ENCODE data around the gene ICE2.

ICE2 gene

DNA sequence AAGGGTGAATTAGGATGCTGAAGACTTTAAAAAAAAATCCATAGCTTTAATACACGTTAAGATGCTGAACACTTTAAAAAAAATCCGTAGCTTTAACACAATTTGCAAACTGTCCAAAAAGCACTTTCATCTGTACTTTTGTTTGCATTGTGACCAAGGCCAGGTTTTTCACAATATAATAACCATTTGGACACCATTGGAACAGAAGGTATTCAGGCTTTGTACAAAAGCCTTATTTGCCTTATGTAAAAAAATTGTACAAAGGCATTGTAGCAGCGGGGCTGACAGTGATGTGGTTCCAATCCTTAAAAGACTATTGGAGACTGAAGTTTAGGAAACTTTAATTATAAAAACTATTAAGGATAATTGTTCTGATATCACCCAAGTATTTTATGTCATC is 15.2 kb upstream of the ICE2 start:
- no peak for DNase-seq

DNA sequence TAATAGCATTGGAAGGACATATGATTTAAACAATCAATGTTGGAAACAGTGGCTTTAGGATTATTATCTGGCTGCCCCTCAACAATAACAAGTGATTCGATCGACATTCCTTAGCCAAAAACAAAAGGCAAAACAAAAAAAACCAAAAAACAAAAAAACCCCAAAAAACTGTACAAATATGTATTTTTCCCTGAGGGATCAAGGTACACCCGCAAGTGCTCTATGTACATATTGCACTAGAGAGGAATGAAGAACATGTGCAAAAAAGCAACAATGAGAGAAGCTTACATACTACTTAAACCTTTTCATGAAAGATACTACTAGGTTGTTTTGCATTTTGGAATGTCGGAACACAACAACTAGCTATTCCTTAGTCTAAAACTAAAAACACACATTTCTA is 14.2 kb upstream of the ICE2 start:
- DNase-seq: no peak

DNA sequence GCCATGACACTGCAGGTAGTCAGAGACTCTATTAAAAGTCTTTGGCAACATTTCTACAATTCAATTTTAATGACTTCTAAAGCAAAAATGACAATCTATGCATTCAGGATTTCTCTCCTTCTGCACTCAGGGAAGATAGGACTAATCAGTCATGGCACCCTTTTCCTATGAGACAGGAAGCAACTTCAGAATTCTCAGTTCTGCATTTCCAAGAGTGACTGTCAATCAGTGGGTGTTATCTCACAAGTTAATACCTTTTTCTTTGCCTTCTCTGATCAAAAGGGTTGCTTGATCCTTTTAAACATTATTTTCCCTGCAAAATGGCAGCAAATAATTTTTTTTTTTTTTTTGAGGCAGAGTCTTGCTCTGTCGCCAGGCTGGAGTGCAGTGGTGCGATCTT is 7.8 kb upstream of the ICE2 start:
- DNase-seq: peak in 2 of 4 experiments; percentile 26 to 39

DNA sequence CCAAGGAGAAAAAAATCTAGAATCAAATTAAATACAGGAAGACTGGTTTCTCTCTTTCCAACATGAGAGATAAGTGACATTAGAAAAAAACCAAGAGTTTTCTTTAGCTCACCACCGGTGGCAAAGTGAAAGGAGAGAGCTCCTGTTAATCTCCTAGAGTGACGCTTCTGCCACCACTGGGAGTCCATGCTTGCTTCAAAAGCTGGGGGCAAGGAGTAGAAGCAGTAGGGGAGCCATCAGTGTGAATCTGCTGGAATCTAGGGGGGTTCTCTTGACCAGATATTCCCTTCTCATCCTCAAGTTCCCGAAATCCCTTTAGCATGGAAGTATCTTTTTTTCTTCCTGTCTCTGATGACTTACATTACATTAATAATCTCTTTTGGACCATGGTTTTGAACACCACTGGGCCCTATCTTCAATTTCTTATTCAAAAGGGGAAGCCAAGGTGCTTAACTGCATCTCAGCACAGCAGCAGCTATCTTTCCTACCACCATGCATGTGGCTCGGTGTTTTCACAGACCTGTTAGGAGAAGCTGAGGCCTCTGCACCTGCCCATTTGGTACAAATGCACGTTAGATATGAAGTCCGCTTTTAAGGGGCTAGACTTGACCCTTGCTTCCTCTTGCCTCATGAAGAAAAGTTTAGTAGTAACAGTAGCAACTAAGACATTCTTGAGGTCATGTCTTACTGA is 6.6 kb upstream of the ICE2 start:
- DNase-seq: no peak

DNA sequence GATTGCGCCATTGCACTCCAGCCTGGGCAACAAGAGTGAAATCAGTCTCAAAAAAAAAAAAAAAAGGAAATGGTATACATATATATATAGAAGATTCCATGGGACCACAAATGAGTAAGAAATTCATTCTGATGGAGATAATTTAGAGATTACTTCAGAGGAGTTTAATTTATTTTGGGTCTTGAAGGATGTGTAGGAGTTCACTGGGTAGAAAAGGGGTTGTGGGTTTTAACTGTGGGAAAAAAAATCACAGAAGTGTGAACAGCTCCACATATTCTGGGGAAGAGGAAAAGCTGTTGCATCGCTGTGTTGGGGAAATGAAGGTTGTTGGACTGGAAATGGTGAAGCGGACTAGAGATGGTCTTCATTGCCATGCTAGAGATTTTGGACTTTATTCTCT is 4.1 kb upstream of the ICE2 start:
- DNase-seq: no peak

DNA sequence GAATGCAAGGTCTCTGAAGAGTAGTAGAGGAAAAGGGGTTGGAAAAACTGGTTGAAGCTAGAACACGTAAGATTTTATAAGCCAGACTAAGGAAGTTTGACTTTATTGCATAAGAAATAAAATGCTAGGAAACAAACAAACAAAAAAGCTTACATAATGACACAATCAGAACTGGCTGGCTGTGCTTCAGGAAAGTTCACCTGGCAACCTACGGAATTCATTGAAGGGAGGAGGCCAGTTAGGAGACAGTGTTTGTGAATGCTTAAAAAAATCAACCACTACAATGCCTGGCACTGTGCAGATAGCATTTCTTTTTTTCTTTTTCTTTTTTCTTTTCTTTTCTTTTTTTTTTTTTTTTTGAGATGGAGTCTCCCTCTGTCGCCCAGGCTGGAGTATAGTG is 1.9 kb upstream of the ICE2 start:
- DNase-seq: peak in 1 of 4 experiments; percentile 3

DNA sequence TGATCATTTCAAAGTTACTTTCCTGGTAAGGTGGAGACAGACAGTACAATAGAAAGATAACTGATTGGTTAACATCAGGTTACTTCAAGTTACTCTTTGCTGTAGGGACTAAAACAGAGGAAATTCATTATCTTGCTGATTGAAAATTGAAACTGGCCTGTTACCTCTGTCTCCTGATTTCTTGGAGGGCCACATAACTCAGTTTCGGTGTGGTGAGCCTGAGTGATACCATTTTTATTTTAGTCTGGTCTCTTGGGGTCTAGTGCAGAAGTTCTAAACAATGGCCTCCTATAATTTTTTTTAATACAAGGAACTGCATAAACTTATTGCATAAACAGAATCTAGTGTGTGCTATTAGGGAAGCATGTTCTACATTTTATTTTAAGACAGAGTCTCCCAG is 1.2 kb upstream of the ICE2 start:
- peak in 2 of 4 experiments; percentile 10 to 15 for DNase-seq

DNA sequence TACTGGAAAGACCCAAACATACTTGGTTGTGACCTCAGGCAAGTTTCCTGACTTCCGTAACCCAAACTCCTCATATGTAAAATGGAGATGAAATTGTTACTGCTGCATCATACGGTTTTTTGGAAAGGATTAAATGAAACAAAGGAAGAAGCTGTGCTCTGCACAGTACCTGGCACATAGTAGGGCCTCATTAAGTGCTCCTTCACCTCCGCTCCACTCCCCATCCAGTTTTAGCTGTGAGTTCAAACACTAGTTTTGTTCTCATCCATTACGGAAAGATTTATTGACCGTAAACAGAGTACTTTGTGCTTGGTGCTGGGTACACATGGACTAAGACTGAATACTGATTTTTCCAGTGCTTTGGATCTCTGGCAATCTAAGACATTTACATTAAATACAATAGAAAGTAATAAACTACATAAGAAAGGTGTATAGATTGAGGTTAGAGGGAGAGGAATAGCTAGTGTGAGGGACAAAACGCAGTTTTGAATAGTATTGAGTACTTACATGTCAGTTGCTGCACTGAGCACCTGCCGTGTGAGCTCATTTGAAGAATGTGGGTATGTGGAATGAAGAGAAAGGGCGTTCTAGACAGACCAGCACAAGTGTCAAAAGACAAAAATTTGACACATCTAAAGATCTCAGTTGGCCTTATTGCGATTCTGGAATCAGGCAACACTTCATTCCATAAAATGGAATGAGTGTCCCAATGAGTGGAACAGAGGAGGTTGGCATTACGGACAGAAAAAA is 594 bp upstream of the ICE2 start:
- peak in 1 of 4 experiments; percentile 2 for DNase-seq

DNA sequence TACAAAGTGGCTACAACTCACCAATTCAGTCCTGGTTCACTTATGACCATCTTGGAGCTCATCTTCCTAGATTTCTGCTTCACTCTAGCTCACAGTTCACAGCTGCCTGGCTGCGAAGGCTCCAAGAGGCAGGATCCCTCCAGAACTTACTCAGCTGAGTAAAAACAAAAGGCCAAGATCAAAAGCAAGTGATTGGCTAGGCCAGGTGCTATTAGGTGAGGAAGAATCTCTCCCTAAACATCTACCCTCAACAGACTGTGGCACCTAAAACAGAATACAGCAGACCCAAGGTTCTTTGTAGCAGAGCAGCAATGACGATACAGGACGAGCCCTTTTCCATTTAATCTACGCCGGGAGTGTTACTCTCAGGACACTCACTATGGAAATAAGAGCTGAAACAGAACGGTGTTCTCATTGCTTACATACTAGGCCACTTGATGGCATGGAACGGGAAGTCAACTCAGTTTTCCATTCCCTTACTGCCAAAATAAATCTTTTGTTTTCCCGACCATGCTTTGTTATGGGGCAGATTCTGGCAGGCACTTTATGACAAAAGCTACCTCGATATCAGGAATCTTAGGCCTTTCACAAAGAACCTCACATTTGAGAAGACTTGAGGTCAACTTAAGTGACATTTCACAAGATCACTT is 901 bp downstream of the ICE2 start:
- DNase-seq: peak; percentile 17 to 40 (median 34)

DNA sequence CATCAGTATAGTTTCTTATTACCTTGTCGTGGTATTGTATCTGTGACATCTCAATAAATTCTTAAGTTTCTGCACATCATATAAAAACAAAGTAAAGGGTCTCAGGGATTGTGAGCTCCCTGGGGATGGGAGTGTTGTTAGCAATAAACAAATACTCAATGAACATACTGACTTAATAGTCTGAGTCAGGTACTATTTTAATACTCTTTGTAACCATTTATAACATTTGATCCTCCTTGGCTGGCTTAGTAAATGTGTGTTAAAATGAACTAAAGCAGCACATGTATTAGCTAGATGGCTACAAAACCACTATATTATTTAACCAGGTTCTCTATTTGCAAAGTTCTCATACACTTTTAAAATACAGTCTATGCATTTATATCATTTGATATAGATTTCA is 1.8 kb downstream of the ICE2 start:
- DNase-seq: no peak

DNA sequence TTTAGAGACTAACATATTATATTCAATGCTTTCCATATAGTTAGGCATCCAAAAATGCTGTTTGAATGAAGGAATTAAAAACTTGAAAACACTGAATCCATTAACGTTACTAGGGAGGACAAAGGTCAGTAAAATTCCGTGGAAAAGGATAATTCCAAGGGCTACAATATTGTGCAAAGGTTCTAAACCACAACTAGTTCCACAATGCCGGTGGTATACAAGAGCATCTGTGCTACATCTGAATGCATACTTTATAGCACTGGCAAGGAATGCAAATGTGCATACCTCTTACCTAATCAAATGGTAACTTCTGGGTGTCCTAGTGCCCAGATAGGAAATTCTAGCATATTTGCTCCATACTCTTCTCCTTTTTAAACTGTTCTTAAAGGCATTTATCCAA is 2.2 kb downstream of the ICE2 start:
- DNase-seq: no peak

DNA sequence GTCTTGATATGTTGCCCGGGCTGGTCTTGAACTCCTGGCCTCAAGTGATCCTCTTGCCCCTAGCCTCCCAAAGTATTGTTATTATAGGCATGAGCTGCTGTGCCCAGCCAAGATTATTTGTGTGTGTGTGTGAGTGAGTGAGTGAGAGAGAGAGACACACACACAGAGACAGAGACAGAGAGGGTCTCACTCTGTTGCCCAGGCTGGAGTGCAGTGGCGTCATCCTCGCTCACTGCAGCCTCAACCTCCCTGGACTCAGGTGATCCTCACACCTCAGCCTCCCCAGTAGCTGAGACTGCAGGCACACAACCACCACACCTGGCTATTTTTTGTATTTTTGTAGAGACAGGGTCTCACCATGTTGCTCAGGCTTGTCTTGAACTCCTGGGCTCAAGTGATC is 5.8 kb downstream of the ICE2 start:
- DNase-seq: no peak

DNA sequence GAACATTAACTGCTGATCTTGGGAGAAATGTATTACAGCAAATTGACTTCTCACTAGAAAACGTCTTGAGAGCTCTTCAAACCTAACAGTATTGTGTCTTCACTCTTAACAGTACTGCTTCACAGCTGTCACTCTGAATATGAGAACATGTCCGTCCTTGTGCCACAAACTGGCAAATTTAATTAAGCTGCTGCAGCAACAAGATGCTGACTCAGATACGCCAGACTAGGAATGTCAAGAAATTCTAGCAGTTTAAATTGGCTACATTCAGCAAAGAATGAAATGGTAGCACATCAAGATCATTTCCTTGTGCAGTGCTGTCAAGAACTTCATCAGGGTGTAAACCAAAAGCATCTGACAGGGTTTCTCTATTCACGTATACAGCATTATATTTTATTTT is 7.6 kb downstream of the ICE2 start:
- no peak for DNase-seq

DNA sequence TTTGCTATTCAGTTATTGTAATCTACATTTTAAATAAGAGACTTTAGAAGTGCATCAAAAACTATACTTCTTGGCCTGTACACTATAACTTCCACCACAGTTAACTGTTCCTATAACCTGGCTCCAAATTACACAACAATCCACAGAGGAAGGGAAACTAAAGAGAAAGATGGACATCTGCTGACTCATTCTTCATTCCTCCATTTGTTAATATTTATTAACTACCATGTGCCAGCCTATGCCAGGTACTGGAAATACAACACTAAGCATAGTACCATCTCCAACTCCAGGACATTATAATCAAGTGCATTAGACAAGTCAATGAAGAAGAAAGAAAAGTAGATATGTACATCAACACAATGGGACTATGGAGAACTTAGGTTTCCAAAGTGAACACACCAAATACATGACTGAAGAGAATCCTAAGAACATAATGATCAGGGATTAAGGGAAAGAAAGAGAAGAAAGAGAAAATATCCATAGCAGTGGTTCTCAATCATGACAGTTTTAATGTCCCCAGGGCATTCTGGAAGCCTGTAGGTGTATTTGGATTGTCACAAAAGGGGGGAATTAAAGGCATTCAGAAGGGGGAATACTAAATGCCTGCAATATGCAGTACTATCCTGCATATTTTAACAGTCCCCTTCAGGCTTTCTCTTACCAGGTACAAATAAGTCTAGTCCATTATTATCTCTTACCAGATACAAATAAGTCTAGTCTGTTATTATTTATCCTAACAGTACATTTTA is 8.9 kb downstream of the ICE2 start:
- DNase-seq: peak in 2 of 4 experiments; percentile 30 to 49

DNA sequence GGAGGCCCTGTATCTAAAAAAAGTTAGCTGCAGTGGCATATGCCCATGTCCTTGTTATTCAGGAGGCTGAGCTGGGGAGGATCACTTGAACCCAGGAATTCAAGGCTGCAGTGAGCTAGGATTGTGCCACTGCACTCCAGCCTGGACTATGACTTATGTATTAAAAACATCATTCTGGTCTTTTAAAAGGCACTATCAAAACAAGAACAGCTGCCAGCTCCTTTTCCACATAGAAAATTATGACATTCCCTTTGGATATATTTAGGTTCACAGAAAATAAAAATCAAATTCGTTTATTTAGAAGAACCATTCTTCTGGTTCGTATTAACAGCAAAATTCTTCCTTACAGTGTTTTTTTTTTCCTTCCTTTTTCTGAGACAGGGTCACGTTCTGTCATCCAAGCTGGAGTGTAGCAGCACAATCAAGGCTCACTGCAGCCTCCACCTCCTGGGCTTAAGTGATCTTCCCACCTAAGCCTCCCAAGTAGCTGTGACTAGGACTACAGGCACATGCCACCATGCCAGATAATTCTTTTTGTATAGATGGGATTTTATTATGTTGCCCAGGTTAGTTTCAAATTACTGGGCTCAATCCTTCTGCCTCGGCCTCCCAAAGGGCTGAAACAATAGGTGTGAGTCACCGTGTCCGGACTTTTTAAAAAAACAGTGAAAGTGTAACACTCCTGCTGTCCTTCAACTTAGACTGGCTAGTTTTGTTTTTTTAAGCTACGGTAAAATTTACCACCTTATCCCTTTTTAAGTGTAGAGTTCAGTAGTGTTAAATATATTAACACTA is 13.9 kb downstream of the ICE2 start:
- DNase-seq: no peak

DNA sequence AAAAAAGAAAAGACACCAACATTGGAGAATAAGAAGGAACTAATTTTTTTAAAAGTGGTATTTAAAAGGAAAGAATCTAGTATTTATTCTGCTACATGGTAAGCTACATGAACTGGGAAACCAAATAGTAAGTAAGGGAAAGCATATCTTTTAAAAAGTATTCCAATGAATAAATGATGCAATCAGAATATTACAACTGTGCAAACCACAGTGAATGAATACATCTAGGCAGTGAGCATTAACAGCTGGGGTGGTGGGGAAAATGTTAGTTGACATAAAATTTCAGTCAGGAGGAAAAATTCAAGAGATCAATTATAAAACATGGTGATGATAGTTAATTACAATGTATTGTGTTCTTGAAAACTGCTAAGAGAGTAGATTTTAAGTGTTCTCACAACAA is 16.9 kb downstream of the ICE2 start:
- no peak for DNase-seq

DNA sequence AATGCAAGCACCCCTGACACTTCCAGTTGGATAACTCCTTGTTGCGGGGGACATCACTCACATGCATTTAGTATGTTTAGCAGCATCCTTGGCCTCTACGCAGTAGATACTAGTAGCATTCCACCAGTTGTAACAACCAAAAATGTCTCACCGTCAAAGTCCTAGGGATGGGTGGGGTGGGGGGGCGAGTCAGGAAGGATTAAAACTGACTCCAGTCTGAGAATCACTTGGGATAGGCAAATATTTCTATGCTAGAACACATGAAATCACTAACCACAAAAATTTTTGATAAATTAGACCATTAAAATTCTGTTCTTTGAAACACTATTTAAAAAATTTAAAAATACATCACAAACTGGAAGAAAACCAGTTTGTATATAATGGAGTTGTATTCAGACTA is 18.0 kb downstream of the ICE2 start:
- no peak for DNase-seq

DNA sequence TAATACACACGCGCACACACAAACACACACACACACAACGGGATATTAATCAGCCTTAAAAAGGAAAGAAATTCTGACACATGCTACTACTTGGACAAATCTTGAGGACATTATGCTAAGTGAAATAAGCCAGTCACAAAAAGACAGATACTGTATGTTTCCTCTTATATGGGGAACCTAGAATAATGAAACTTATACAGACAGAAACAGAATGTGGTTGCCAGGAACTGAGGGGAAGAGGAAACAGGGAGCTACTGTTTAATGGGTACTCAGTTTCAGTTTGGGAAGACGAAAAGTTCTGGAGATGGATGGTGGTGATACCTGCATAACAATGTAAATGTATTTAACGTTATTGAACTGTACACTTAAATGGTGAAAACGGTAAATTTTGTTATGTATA is 20.2 kb downstream of the ICE2 start:
- DNase-seq: peak; percentile 27 to 63 (median 49)

DNA sequence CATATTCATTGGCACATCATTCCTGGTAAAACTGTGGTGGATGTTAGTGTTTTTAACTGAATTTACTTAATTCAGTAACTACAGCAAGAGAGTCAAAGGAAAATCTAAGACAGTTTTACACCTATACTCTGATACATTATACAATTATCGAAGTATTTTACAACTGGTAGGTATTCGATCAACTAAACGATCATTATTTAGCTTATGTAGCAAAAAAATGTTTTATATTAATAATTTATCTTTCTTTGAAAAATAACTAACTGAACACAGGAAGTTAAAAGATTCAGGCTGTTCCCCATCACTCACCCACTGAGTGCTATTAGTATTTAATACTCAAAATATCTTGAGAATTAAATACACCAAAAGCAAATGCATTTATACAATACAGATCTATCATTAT is 21.0 kb downstream of the ICE2 start:
- DNase-seq: no peak

DNA sequence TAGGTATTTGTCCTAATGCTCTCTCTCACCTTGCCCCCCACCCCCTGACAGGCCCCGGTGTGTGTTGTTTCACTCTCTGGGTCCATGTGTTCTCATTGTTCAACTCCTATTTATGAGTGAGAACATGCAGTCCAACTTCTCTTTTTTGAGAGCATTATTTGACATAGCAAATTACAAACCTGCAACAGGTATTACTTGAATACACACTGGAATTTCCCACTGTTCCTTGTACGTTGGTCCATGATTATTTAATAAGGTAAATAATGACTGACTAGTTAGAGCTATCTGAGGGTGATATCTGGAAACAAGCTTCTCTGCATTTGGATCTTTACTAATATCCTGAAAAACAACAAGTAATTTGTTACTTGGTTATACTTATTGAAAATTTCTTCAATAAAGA is 24.1 kb downstream of the ICE2 start:
- DNase-seq: no peak

DNA sequence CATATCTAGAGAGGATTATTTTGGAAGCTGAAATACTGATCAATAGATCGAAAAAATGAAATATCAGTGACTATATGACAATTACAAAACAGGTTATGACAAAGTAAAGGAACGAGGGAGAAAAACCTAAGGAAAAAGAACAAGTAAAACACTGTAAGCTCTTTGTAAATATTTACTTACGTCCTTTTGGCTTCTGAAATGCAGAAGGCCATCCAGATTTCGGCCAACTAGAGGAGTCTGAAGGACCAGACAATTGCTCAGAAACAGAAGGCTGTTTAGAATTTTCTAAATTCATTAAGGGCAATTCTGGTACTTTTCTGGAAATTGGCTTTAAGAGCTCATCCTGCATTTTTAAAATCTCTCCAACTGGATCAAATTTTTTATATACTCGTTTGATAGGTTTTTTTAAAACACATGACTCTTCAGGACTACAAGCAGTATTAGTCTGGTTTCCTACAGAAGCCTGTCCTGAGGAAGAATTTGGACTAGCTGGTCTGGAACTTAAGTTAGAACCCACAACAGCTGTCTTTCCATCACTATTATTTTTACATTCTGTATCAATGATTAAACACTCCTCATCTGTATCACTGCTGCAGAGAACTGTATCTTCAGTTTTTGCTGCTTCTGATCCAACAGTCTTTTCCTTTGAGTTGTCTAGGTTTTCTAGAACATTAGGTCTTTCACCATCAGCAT is 30.1 kb downstream of the ICE2 start:
- no peak for DNase-seq

All from suppressor macrophage (primary cell).